DOHH2 (cell line): ENCODE results near the gene BRIP1.

Experiments used
- CTCF ChIP-seq: fragments of 200-600 bp; sonication (generic); IDR thresholded peaks from one replicate; pipeline ENCODE4 v1.5.1; 2014; ENCODE audit warnings: antibody characterized with exemption, mild to moderate bottlenecking, low read depth, low read length; ENCODE audit not compliant: poor library complexity, severe bottlenecking
- EZH2phosphoT487 ChIP-seq: fragments of 200-600 bp; sonication (generic); IDR thresholded peaks from 2 replicates; pipeline ENCODE4 v1.6.1; 2017; ENCODE audit warnings: borderline replicate concordance, mild to moderate bottlenecking, antibody characterized with exemption, low read length, moderate library complexity, mixed read lengths

- TF ChIP-seq CTCF (no peak), EZH2phosphoT487 (no peak)
Observed at GRCh38 chr17:61728297-61728836, 135.0 kb downstream of the BRIP1 start.
